ENCODE measurements around the gene SLC35F1. TPM values are rescaled to one million over a fixed set of nuclear protein-coding genes. Genes with fewer than 3 reads are reported as not detected.

Gene SLC35F1
- total RNA-seq, 4 donors from 2014 or later = 0.08 to 0.57 (median 0.09) TPM

GRCh38 chr6:118212451-118213173 is 305.5 kb downstream of the SLC35F1 start:
- Histone ChIP-seq H3K4me1 (no peaks in the 10 kb centered on the region), H3K27me3 (no peaks in the 10 kb centered on the region), H3K4me3 (no peak overlapping the region), H3K27ac (no peak overlapping the region), H3K9me3 (no peaks in the 10 kb centered on the region), H3K36me3 (no peaks in the 10 kb centered on the region)
- no peak for TF ChIP-seq POLR2A (IDR thresholded peaks at IDR 0.05)
- no peak for TF ChIP-seq CTCF (IDR thresholded peaks at IDR 0.05)
- DNase-seq = no peak
- intact Hi-C loops (cut with DNase I) = no loop called here
- 79 to 85% methylated on average over 4 of the region's 4 CpGs for WGBS, 2 donors

- no peaks in the 10 kb centered on the region for H3K9me3 ChIP-seq
- intact Hi-C loops (cut with DNase I) = no loop called here
- H3K4me1 ChIP-seq = no peaks in the 10 kb centered on the region
- no peak for DNase-seq
- H3K36me3 ChIP-seq = no peaks in the 10 kb centered on the region
- no peak overlapping the region for H3K4me3 ChIP-seq
- H3K27ac ChIP-seq = no peak overlapping the region
- TF ChIP-seq POLR2A (IDR thresholded peaks at IDR 0.05) = no peak
- no peak for TF ChIP-seq CTCF (IDR thresholded peaks at IDR 0.05)
- WGBS, 2 donors = 70 to 84% methylated on average over 5 of the region's 5 CpGs
- no peaks in the 10 kb centered on the region for H3K27me3 ChIP-seq
These were observed 308.2 kb downstream of the SLC35F1 start for GRCh38 chr6:118215269-118215668.

GRCh38 chr6:118216751-118217150 is 309.7 kb downstream of the SLC35F1 start:
- no peak for DNase-seq
- Histone ChIP-seq H3K4me3 (no peak overlapping the region), H3K27me3 (no peaks in the 10 kb centered on the region), H3K9me3 (no peaks in the 10 kb centered on the region), H3K27ac (no peak overlapping the region), H3K4me1 (no peaks in the 10 kb centered on the region), H3K36me3 (no peaks in the 10 kb centered on the region)
- intact Hi-C loops (cut with DNase I) = no loop called here
- TF ChIP-seq POLR2A (IDR thresholded peaks at IDR 0.05) (no peak), CTCF (IDR thresholded peaks at IDR 0.05) (no peak)
- WGBS, 2 donors = 56 to 71% methylated on average over 2 of the region's 2 CpGs

GRCh38 chr6:118218156-118218555 is 311.1 kb downstream of the SLC35F1 start:
- TF ChIP-seq CTCF (IDR thresholded peaks at IDR 0.05) (no peak), POLR2A (IDR thresholded peaks at IDR 0.05) (no peak)
- WGBS, 2 donors = 37% methylated on average over 2 of the region's 2 CpGs
- intact Hi-C loops (cut with DNase I) = no loop called here
- H3K4me1 ChIP-seq = no peaks in the 10 kb centered on the region
- no peaks in the 10 kb centered on the region for H3K36me3 ChIP-seq
- H3K27me3 ChIP-seq = no peaks in the 10 kb centered on the region
- no peaks in the 10 kb centered on the region for H3K9me3 ChIP-seq
- no peak for DNase-seq
- no peak overlapping the region for H3K27ac ChIP-seq
- H3K4me3 ChIP-seq = no peak overlapping the region

- TF ChIP-seq POLR2A (IDR thresholded peaks at IDR 0.05) = no peak
- H3K27ac ChIP-seq = no peak overlapping the region
- 49 to 64% methylated on average over 2 of the region's 2 CpGs for WGBS, 2 donors
- no peaks in the 10 kb centered on the region for H3K27me3 ChIP-seq
- no peak overlapping the region for H3K4me3 ChIP-seq
- H3K9me3 ChIP-seq = no peaks in the 10 kb centered on the region
- DNase-seq = no peak
- intact Hi-C loops (cut with DNase I) = no loop called here
- no peaks in the 10 kb centered on the region for H3K36me3 ChIP-seq
- no peaks in the 10 kb centered on the region for H3K4me1 ChIP-seq
These were observed 313.5 kb downstream of the SLC35F1 start for GRCh38 chr6:118220429-118221128.
